GM06990 (cell line): Measurements from ENCODE around the gene SCN9A.
"Not testable (repeated sequence)": the region's sequence is repeated elsewhere in the genome, so short reads cannot be mapped to it uniquely, and the experiment has no call there.

ENCODE experiments used
- DNase-seq: peaks from one replicate; pipeline ENCODE4 v3.0.0-alpha.2; 2011; ENCODE audit not compliant: insufficient read length; ENCODE audit errors: extremely low read depth
- H3K27me3 ChIP-seq: replicated peaks from 2 replicates; pipeline ENCODE4 v1.6.0; 2011; ENCODE audit warnings: low read length; ENCODE audit not compliant: control insufficient read depth, insufficient read depth
- H3K36me3 ChIP-seq: 2 replicates; pipeline ENCODE4 v1.5.1; 2011; ENCODE audit warnings: low read length; ENCODE audit not compliant: control insufficient read depth, insufficient read depth
- H3K4me3 ChIP-seq: replicated peaks from 2 replicates; pipeline ENCODE4 v1.5.1; 2011; ENCODE audit warnings: low read depth, mild to moderate bottlenecking, control low read depth, low read length
- CTCF ChIP-seq: IDR thresholded peaks from 2 replicates; pipeline ENCODE4 v1.5.1; 2011; ENCODE audit warnings: low read length, control low read depth, mild to moderate bottlenecking, inconsistent platforms; ENCODE audit not compliant: insufficient read depth, poor library complexity, severe bottlenecking

Gene SCN9A

GRCh38 chr2:166413255-166413654 lies 37.5 kb upstream of the SCN9A start:
- no peak for DNase-seq
- H3K4me3 ChIP-seq, result no peak overlapping the region
- no peaks in the 10 kb centered on the region for H3K36me3 ChIP-seq
- no peaks in the 10 kb centered on the region for H3K27me3 ChIP-seq
- TF ChIP-seq CTCF, result no peak

DNA sequence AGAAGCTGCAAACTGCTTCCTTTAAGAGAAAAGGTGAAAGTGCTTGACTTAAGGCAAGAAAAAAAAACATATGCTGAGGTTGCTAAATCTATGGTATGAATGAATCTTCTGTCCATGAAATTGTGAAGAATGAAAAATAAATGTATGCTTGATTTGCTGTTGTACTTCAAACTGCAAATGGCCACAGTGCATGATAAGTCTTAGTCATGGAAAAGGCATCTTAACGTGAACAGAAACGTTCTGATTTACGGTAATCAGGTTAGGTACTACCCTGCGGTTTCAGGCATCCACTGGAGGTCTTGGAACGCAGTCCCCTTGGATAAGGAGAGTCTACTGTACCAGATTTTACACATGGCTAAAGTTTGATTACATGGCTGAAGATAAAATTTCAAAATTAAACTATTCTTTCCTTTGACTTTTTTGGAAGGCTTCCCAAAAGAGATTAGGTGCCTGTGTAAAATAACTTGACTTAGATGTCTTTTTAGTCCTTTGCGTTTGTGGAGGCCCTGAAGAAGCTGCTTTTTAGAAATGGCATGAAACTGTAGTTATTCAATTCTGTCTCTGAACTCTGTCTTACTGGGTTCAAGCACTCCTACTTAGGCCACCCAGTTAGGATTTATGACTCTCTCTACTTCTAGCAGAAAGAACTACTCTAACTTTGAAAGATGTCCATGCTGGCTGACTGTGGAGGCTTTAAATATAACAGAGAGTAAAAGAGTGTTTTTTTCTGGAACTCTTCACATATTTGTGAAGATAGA lies 35.9 kb upstream of the SCN9A start:
- DNase-seq, result no peak
- no peak overlapping the region for H3K4me3 ChIP-seq
- no peaks in the 10 kb centered on the region for H3K27me3 ChIP-seq
- H3K36me3 ChIP-seq, result no peaks in the 10 kb centered on the region
- TF ChIP-seq CTCF, result no peak

DNA sequence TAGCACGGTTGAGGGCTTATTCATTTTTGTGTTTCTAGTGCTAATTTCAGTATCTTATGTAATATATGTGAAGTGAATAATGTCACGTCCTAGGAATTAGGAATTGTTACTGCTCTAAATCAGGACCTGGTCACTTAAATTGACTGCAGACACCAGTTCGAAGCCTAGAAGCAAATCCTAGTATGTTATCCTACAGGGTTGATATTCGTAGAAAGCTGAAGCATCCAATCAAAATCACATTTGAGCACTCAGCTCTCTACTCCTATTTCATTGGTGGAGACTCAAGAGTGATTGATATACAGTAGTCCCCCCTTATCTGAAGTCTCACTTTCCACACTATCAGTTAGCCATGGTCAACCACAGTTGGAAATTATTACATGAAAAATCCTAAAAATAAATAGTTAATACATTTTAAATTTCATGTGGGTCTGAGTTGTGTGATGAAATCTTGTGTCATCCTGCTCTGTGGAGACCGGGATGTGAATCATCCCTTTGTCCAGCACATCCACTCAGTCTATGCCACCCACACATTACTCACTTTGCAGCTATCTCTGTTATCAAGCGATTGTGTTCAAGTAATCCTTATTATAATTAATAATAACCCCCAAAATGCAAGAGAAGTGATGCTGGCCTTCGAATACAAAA lies 35.2 kb upstream of the SCN9A start:
- DNase-seq, result no peak

DNA sequence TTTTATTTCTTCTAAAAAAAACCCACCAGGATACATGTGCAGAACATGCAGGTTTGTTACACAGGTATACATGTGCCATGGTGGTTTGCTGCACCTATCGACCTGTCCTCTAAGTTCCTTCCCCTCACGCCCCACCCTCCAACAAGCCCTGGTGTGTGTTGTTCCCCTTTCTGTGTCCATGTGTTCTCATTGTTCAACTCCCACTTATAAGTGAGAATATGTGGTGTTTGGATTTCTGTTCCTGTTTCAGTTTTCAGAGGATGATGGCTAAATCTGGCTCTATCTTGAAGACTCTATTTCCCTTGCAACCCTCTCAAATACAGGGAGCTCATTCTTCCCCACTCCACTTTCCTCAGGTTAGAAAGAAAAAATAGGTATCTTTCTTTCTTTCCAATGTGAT lies 32.0 kb upstream of the SCN9A start:
- H3K4me3 ChIP-seq, DNase-seq, H3K36me3 ChIP-seq, H3K27me3 ChIP-seq: not testable (repeated sequence)

More for the DNA sequence above, 35.2 kb upstream of the SCN9A start:
- H3K4me3 ChIP-seq, result no peak overlapping the region
- H3K36me3 ChIP-seq, result no peaks in the 10 kb centered on the region
- no peak for TF ChIP-seq CTCF
- H3K27me3 ChIP-seq, result no peaks in the 10 kb centered on the region

GRCh38 chr2:166406374-166406773 lies 30.6 kb upstream of the SCN9A start:
- Histone ChIP-seq H3K27me3 (no peaks in the 10 kb centered on the region), H3K36me3 (no peaks in the 10 kb centered on the region), H3K4me3 (no peak overlapping the region)
- no peak for TF ChIP-seq CTCF
- DNase-seq, result no peak

DNA sequence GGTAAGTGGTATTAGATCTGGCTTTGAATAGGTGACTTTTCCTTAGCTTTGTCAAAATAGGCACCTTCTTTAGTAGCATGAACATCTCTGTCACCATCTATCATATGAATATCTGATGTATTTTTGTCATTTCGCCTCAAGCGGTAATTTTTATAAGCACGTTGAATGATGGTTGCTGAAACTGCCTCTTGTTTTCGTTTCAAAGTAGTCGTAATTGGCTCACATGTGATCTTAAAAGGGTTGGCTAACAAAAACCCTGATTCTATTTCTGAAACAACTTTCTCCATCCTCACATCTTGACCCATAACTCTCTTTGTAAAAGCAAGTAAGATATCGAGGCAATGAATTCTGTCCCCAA lies 29.8 kb upstream of the SCN9A start:
- no peak overlapping the region for H3K4me3 ChIP-seq
- TF ChIP-seq CTCF, result no peak
- no peaks in the 10 kb centered on the region for H3K27me3 ChIP-seq
- no peak for DNase-seq
- no peaks in the 10 kb centered on the region for H3K36me3 ChIP-seq
